GM12891 (cell line): Measurements from ENCODE around the gene ITPR1.

Experiments
- DNase-seq: peaks from one replicate; pipeline ENCODE4 v3.0.0; 2011; ENCODE audit warnings: low spot score; ENCODE audit not compliant: insufficient read length
- FAIRE-seq: peaks from 2 replicates; lab custom pipeline; 2011; peaks lifted over from hg19 to GRCh38; lab: Jason Lieb, UNC
- PAX5 ChIP-seq: IDR thresholded peaks from 2 replicates; pipeline ENCODE4 v1.6.1; 2011; ENCODE audit warnings: low read length, moderate library complexity, mild to moderate bottlenecking; ENCODE audit not compliant: insufficient read depth, severe bottlenecking
- POLR2A ChIP-seq: IDR thresholded peaks from 2 replicates; pipeline ENCODE4 v1.6.1; 2011; ENCODE audit warnings: low read depth, low read length, control low read depth
- POLR2AphosphoS5 ChIP-seq: IDR thresholded peaks from 2 replicates; pipeline ENCODE4 v1.6.1; 2011; ENCODE audit warnings: low read depth, low read length, control low read depth
- POU2F2 ChIP-seq: IDR thresholded peaks from 2 replicates; pipeline ENCODE4 v1.6.1; 2011; ENCODE audit warnings: low read depth, mild to moderate bottlenecking, control low read depth, low read length, moderate library complexity
- SPI1 ChIP-seq: IDR thresholded peaks from 2 replicates; pipeline ENCODE4 v1.6.1; 2011; ENCODE audit warnings: low read depth, low read length, control low read depth
- TAF1 ChIP-seq: IDR thresholded peaks from 2 replicates; pipeline ENCODE4 v1.6.1; 2011; ENCODE audit warnings: low read depth, low read length, control low read depth

The ITPR1 gene

DNA sequence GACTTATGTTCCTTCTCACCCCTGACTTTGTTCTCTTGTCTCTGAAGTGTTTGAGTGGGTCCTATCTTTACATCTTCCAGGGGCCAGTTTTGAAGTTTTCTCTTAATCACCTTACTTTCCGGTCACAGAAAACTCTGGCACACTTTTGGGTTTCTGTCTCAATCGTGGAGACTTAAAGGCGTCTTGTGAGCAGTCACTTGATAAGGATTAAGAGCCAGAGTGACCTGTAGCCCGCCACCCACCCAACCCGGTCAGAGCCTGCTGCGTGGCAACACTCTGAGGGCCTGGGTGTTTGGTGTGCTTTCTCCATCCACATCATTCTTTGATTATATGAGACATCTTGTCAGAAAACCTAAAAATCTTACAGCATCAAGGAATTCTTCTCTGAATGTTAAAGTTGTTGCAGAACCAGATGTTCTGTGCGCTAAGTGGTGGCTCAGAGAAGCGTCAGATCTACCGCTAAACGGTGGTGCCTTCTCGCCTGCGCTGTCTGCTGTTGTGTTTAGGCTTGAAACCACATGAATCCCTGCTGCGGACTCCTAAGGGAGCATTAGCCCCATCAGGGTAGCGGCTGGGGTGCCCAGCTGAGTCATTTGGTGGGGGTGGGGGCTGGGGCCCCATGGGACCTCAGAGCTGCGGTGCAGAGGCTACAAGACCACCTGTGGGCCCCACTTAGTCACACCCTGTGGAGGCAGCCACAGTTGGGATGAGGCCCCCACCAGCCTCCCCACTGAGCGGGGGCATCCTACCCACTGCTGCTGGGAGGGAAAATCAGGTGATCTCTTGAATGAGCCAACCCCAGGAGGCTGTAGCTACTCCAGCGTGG, 327.4 kb downstream of the ITPR1 start:
- FAIRE-seq (no peak), DNase-seq (no peak)
- no peak for TF ChIP-seq POU2F2
- TF ChIP-seq POLR2A, result no peak
- no peak for TF ChIP-seq POLR2AphosphoS5
- TF ChIP-seq PAX5, result no peak
- TF ChIP-seq SPI1, result no peak
- no peak for TF ChIP-seq TAF1

GRCh38 chr3:4821338-4821737, 328.2 kb downstream of the ITPR1 start:
- TF ChIP-seq POU2F2, result no peak
- no peak for TF ChIP-seq POLR2AphosphoS5
- no peak for TF ChIP-seq TAF1
- no peak for TF ChIP-seq SPI1
- TF ChIP-seq PAX5, result no peak
- TF ChIP-seq POLR2A, result no peak
- FAIRE-seq (no peak), DNase-seq (no peak)

DNA sequence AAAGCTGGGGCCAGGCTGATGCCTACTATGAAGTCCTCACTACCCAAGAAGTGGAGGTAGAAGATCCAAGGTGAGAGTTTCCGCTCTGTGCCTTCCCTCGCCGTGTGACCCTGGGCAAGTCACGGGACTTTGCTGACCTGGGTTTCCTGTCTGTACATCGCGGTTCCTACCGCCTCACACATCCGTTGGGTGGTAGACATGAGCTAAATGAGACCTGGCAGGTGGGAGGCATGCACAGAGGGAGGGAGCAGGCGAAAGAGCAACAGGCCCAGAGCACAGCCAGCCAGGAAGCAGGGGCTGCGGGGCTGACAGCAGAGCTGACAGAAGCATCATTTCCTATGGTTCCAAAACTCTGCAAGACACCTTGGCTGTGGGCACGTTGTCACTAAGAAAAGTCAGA, 328.8 kb downstream of the ITPR1 start:
- no peak for TF ChIP-seq POU2F2
- TF ChIP-seq SPI1, result no peak
- no peak for TF ChIP-seq TAF1
- no peak for TF ChIP-seq PAX5
- TF ChIP-seq POLR2AphosphoS5, result no peak
- no peak for TF ChIP-seq POLR2A
- no peak for DNase-seq
- FAIRE-seq, result no peak

- no peak for FAIRE-seq
- no peak for TF ChIP-seq TAF1
- no peak for TF ChIP-seq SPI1
- no peak for TF ChIP-seq POLR2A
- no peak for TF ChIP-seq PAX5
- TF ChIP-seq POU2F2, result no peak
- TF ChIP-seq POLR2AphosphoS5, result no peak
- no peak for DNase-seq
Observed at GRCh38 chr3:4822568-4822967, 329.4 kb downstream of the ITPR1 start.

DNA sequence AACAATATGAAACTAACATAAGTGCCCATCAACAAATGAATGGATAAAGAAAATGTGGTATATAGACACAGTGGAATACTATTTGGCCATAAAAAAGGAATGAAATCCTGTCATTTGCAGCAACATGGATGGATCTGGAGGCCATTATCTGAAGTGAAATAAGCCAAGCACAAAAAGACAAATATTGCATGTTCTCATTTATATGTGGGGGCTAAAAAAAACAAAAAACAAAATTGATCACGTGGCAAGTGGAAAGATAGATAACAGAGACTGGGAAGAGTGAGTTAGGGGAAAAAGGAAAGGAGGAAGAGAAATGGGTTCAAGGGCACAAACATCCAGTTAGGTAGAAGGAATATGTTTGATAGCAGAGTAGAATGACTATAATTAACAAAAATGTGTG, 330.2 kb downstream of the ITPR1 start:
- FAIRE-seq, result no peak

DNA sequence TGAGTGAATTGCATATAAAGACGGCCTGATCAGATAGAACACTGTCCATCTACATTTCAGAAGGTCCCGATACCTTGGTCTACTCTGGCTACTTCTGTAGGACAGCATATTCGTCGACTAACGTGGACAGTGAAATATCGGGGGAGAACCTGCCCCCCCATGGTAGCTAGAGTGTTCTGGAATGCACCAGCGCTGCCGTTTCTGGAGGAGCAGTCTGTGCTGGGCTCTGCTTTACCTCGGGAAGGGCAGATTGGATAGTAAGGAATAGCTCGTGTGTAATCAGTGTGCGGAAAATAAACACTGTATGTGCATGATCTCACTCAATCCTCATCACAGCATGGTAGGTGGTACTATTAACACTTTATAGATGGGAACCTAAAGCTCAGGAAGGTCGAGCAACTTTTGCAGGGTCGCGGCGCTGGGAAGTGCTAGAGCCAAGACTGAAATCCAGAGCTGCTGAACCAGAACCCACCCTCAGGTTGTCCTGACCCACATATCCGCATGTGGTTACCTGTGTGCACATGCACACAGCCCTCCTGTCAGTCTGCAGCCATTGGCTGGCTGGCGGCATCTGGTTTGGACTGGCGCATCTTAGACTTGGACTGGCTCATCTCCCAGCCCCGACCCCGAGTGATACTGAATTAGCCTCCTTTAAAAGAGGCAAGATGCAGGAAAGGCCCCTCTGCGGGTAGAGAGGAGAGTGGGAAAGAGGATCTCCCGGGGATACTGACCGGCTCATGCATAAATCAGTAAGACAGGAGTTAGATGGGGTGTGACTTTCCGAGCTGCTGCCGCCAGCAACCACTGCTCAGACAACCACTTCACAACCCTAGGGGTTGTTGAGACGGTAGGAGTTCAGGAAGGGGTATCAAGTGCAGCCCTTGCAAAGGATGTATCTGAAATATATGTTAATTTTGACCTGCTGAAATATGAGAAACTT, 331.1 kb downstream of the ITPR1 start:
- FAIRE-seq, result no peak
- no peak for DNase-seq
- TF ChIP-seq TAF1, result no peak

More for the DNA sequence above, 330.2 kb downstream of the ITPR1 start:
- no peak for TF ChIP-seq SPI1
- TF ChIP-seq POLR2A, result no peak
- TF ChIP-seq POLR2AphosphoS5, result no peak
- no peak for TF ChIP-seq PAX5
- TF ChIP-seq POU2F2, result no peak
- no peak for TF ChIP-seq TAF1
- no peak for DNase-seq

- no peak for FAIRE-seq
- TF ChIP-seq TAF1 (no peak), PAX5 (no peak), POLR2A (no peak), POLR2AphosphoS5 (no peak), SPI1 (no peak), POU2F2 (no peak)
- no peak for DNase-seq
Observed at GRCh38 chr3:4824926-4825325, 331.8 kb downstream of the ITPR1 start.

GRCh38 chr3:4825436-4826236, 332.5 kb downstream of the ITPR1 start:
- FAIRE-seq (no peak), DNase-seq (no peak)
- TF ChIP-seq SPI1, result peak; percentile 84
- no peak for TF ChIP-seq PAX5
